GM21515 (cell line): ENCODE data around the gene GGT5.
"Not testable (repeated sequence)": the region's sequence is repeated elsewhere in the genome, so short reads cannot be mapped to it uniquely, and the experiment has no call there.

Experiments used
- ATAC-seq: cut with Tn5 transposase; IDR thresholded peaks from one replicate; pipeline ENCODE4 v1.9.1; 2021; ENCODE audit not compliant: unreplicated experiment

Gene GGT5

GRCh38 chr22:24245030-24245431 lies at the start of gene GGT5:
Gene GGT5 (minus strand): TSS chr22:24245082. CDS start chr22:24244725, 357 bp downstream.
- ATAC-seq, result not testable (repeated sequence)

- not testable (repeated sequence) for ATAC-seq
These were observed 47.4 kb upstream of the GGT5 start for GRCh38 chr22:24292202-24292830.

DNA sequence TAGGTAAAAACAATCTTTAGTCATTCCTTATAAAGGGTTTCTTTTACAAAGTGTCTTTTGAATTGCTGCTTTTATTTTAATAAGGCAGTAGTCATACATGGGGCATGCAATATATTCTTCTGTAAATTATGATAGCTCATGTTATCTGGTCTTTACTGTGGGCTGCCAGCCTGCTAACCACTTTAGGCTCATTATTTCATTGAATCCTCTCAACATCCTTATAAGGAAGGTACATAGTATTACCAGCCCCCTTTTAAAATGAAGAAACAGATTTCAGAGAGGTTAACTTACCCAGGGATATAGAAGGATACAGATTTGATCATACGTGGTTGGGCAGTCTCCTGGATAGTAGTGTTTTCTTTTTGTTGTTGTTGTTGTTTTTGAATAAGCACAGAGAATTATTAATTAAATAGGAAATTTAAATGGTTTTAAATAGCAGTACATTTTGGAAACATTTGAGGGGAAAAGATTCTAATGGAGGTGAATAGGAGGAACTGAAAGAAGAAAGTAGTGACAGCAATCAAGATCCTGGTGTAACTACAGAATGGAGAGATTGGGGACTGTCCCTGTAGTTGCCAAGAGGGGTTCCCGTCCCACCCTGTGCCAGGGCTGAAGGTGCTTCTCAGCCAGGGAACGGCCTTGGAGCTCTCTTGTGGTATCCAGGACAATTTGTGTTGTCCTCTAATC lies 46.8 kb upstream of the GGT5 start:
- ATAC-seq, result no peak

- ATAC-seq, result no peak
These were observed 45.6 kb upstream of the GGT5 start for GRCh38 chr22:24290459-24290858.

GRCh38 chr22:24289741-24290163 lies 44.9 kb upstream of the GGT5 start:
- no peak for ATAC-seq

- no peak for ATAC-seq
These were observed 44.2 kb upstream of the GGT5 start for GRCh38 chr22:24289114-24289513.

GRCh38 chr22:24287801-24288200 lies 42.9 kb upstream of the GGT5 start:
- not testable (repeated sequence) for ATAC-seq

- not testable (repeated sequence) for ATAC-seq
These were observed 42.3 kb upstream of the GGT5 start for GRCh38 chr22:24287212-24287611.

DNA sequence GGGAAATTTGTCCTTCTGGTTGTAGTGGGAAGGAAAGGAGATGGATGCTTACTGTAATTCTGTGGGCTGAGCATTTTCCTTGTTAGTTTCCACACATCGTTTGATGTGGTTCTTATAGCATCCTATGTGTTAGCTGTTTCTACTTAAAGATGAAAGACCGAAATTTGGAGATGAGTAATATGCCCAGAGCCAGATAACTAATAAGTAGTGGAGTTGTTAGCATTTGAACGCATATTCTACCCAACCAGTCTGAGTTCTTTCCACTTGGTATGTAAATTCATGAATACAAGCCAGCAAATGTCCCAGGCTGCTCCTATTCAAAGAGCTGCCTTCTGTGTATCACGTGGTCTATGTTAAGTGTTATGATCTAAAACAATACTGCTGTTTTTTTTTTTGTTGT lies 40.4 kb upstream of the GGT5 start:
- no peak for ATAC-seq

GRCh38 chr22:24284747-24285203 lies 39.9 kb upstream of the GGT5 start:
- no peak for ATAC-seq

GRCh38 chr22:24282401-24282800 lies 37.5 kb upstream of the GGT5 start:
- no peak for ATAC-seq

DNA sequence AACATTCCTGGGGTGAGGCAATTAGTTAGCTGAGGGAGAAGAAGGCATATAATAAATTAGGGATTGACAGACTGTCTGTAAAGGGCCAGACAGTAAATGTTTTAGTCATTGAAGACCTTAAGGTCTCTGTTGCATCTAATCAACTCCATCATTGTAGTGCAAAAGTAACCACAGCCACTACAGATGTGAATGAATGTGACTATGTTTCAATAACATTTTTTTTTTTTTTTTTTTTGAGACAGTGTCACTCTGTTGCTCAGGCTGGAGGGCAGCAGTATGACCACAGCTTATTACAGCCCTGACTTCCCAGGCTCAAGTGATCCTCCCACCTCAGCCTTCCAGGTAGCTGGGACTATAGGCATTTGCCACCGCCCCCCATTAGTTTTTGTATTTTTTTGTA lies 35.5 kb upstream of the GGT5 start:
- ATAC-seq, result not testable (repeated sequence)

DNA sequence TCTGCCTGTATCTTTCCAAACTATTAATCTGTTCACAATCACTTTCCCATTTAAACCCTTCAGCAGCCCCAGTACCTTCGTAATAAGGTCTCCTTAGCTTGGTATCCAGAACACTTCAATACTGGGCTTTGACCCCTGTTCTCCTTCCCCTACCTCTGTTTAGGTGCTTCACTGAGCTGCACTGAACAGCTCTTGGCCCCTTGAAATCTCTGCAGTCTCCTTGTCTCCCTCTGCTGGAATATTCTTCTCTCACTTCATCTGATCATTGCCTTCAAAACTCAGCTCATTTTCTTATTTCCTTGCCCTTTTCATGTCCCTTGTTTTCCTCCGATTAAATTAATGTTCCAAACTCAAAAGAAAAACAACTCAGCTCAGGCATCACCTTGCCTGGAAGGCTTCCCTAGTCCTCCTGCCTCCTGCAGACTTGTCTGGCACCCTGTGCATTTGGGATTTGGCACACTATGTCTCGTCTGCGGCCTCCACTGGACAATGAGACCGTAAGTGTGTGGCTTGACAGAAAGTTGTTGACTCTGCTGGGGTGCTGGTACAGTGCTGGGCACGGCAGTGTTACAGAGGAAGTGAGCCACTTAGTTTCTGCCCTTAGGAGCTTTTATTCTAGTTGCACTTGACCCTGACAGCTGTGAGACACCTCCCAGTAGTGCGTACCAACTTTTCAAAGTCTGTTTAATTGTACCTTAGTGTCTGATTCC lies 30.0 kb upstream of the GGT5 start:
- ATAC-seq, result not testable (repeated sequence)

GRCh38 chr22:24273906-24274305 lies 29.0 kb upstream of the GGT5 start:
- not testable (repeated sequence) for ATAC-seq

GRCh38 chr22:24273031-24273430 lies 28.1 kb upstream of the GGT5 start:
- not testable (repeated sequence) for ATAC-seq

DNA sequence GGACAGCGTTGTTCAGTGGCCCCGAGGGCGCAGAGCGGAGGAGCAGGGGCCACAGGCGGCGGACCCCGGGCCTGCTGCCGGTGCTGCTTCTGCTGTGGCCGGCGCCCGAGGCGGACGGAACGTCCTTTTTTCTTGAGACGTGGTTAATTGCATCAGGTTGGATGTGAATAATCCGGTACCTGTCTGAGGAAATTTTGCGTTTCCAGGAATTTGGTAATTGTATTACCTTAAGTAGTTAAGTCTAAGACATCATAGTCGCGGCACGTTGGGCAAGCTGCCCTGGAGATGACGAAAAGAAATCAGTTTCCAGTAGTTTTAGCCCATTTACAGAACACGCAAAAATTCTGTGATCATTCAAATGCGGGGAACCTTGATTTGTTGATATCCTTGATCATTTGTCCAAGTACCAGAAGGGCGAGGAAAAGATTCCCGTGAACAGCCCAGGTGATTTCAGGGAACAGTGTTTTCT lies 26.5 kb upstream of the GGT5 start:
- ATAC-seq, result no peak

- peak; percentile 80 for ATAC-seq
These were observed 25.9 kb upstream of the GGT5 start, which contains the start of gene SPECC1L for GRCh38 chr22:24270556-24271385. Gene SPECC1L (plus strand): TSS chr22:24270831. CDS start chr22:24302232, 31,401 bp downstream.

- not testable (repeated sequence) for ATAC-seq
These were observed 21.6 kb upstream of the GGT5 start for GRCh38 chr22:24266495-24266894.

GRCh38 chr22:24265734-24266133 lies 20.9 kb upstream of the GGT5 start:
- ATAC-seq, result no peak

DNA sequence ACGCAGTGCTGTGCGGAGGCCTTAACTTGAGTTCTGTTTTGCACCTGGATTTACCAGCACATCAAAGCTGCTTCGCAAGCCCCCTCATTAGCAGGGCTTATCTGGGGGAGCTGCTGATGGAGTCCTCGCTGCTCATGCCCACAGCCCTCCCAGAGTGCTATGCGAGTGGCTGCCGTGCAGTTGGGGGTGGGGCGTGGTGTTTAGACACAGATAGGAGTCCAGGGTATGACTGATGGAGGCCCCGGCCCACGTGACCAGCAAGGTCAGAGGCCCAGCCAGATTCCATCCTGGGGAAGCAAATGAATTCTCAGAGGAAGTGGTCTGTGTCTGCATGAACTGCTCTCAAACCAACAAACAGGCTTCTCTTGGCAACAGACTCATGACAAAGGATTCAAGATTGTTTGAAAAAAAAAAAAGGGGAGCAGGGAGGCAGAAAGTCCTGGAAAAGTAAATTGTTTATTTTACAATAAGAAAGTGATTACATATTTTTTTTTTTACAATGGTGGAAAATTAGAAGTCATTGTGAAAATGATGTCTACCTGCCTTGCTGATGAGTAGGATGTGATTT lies 19.5 kb upstream of the GGT5 start:
- ATAC-seq, result not testable (repeated sequence)
